Progenitor cell of endocrine pancreas (in vitro differentiated cells): ENCODE data around the gene UCKL1. TPM values are rescaled to one million over a fixed set of nuclear protein-coding genes. Genes with fewer than 3 reads are reported as not detected.

ENCODE experiments used
- DNase-seq: peaks from one replicate; pipeline ENCODE4 v3.0.0; 2021; ENCODE audit warnings: low spot score; ENCODE audit not compliant: unreplicated experiment
- H3K27ac Mint-ChIP-seq: 2 replicates; pipeline ENCODE4 v1.8.0; 2021; ENCODE audit warnings: mild to moderate bottlenecking, moderate library complexity, mixed read lengths
- H3K27me3 Mint-ChIP-seq: 2 replicates; pipeline ENCODE4 v1.8.0; 2021; ENCODE audit warnings: mixed read lengths
- H3K36me3 Mint-ChIP-seq: 2 replicates; pipeline ENCODE4 v1.8.0; 2022; ENCODE audit warnings: mixed read lengths; ENCODE audit not compliant: insufficient read depth
- H3K4me1 Mint-ChIP-seq: 2 replicates; pipeline ENCODE4 v1.8.0; 2021; ENCODE audit warnings: low read depth, mixed read lengths
- H3K4me3 Mint-ChIP-seq: 2 replicates; pipeline ENCODE4 v1.8.0; 2021; ENCODE audit warnings: low read depth, mild to moderate bottlenecking, moderate library complexity, mixed read lengths
- H3K9me3 Mint-ChIP-seq: 2 replicates; pipeline ENCODE4 v1.8.0; 2021; ENCODE audit warnings: low read depth, mixed read lengths
- CTCF ChIP-seq: fragments of 200-600 bp; sonication (generic); IDR thresholded peaks from one replicate; pipeline ENCODE4 v1.5.0; 2021; ENCODE audit warnings: antibody characterized with exemption, mild to moderate bottlenecking; ENCODE audit not compliant: unreplicated experiment
- total RNA-seq: library from RNA; stranded (reverse); gene quantifications from 2 replicates; pipeline ENCODE4 v1.2.1, GENCODE V29; 2021

Gene UCKL1
- total RNA-seq, 1 donor from 2014 or later, result 79.2 TPM

DNA sequence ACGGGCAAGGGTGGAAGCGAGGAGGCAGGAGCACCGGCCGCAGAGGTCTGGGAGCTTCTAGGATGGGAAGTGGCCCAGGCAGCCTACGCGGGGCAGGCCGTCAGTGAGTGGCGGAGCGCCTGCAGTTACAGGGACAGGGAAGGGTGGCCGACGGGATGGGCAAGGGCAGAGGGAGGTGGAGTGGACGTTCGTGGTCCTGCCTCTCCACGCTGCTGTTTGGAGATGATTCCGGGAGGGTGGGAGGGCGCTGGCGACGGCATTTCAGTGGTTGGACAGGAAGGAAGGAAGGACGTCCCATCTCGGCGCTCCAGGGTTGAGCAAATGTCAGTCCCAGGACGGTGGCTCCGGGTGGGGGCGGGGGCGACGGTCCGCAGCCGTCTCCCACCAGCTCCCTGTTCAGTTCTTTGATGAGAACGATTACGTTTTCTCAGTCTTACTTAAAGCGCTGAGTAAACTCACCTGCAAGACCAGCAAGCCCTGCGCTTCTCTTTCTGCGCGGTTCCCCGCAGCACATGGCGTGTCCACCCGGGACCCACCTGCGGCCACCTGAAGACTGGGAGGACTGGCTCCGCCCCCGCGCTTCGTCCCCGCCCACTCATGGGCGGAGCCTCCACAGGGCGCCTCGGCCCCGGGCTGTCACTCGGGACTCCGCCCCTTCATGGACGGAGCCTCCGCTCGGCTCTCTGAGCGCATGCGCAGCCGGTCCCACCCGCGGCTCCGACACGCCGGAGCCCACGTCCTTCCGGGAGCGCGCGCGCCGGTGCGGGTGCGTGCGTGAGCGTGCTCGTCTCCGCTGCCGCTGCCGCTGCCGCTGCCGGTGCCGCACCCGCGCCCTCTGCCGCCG is 61.6 kb downstream of the UCKL1 start, which contains the start of gene DNAJC5:
TSS of gene DNAJC5 (plus strand) at position 769 of the 844 bp plus-strand sequence. CDS start 33,220 bp downstream, outside the sequence.
- no peaks in the 10 kb centered on the region for H3K27me3 Mint-ChIP-seq
- TF ChIP-seq CTCF, result no peak
- peak; percentile 96 for DNase-seq
- H3K27ac Mint-ChIP-seq, result peak within 1 kb of the TSS; percentile 94
- peaks cover 4% of the 10 kb centered on the region for H3K36me3 Mint-ChIP-seq
- peaks cover 23% of the 10 kb centered on the region for H3K4me1 Mint-ChIP-seq
- H3K4me3 Mint-ChIP-seq, result peak within 1 kb of the TSS; percentile 86
- H3K9me3 Mint-ChIP-seq, result no peaks in the 10 kb centered on the region

- Mint-ChIP-seq H3K27me3 (no peaks in the 10 kb centered on the region), H3K4me3 (peak overlapping the region; percentile 76), H3K4me1 (peaks cover 22% of the 10 kb centered on the region), H3K27ac (peak overlapping the region; percentile 49), H3K36me3 (peaks cover 4% of the 10 kb centered on the region), H3K9me3 (no peaks in the 10 kb centered on the region)
- TF ChIP-seq CTCF, result no peak
- no peak for DNase-seq
Observed at GRCh38 chr20:63893999-63894357, 62.2 kb downstream of the UCKL1 start.

DNA sequence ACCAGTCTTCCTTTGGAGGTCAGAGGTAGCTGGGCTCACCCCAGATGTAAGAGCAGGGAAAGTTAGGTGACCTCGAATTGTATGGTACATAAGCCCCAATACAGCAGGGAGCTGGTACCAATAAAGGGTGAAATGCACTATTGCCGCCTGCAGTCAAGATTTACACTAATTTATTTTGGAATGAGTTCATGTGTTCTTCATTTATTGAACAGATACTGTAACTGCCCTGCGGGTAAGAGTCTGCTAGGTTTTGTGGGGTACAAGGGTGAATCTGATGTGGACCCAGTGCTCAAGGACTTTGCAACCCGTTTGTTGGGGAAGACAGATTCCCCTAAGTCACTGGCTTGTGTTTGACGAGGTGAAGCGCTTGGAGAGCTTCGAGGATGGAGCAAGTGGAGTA is 63.8 kb downstream of the UCKL1 start:
- Mint-ChIP-seq H3K4me3 (no peak overlapping the region), H3K27me3 (no peaks in the 10 kb centered on the region), H3K4me1 (peaks cover 18% of the 10 kb centered on the region), H3K9me3 (no peaks in the 10 kb centered on the region), H3K27ac (no peak overlapping the region), H3K36me3 (peaks cover 6% of the 10 kb centered on the region)
- no peak for DNase-seq
- TF ChIP-seq CTCF, result no peak

GRCh38 chr20:63891061-63892002 is 64.9 kb downstream of the UCKL1 start:
- no peak overlapping the region for H3K27ac Mint-ChIP-seq
- H3K36me3 Mint-ChIP-seq, result peaks cover 6% of the 10 kb centered on the region
- no peaks in the 10 kb centered on the region for H3K9me3 Mint-ChIP-seq
- H3K27me3 Mint-ChIP-seq, result no peaks in the 10 kb centered on the region
- DNase-seq, result no peak
- TF ChIP-seq CTCF, result no peak
- H3K4me1 Mint-ChIP-seq, result peaks cover 10% of the 10 kb centered on the region
- no peak overlapping the region for H3K4me3 Mint-ChIP-seq

- Mint-ChIP-seq H3K27ac (no peak overlapping the region), H3K4me3 (no peak overlapping the region)
Observed at GRCh38 chr20:63890616-63891015, 65.6 kb downstream of the UCKL1 start.

More at GRCh38 chr20:63890616-63891015, 65.6 kb downstream of the UCKL1 start:
- no peaks in the 10 kb centered on the region for H3K9me3 Mint-ChIP-seq
- no peak for TF ChIP-seq CTCF
- DNase-seq, result no peak
- peaks cover 6% of the 10 kb centered on the region for H3K36me3 Mint-ChIP-seq
- H3K27me3 Mint-ChIP-seq, result no peaks in the 10 kb centered on the region
- peaks cover 4% of the 10 kb centered on the region for H3K4me1 Mint-ChIP-seq
